K562 (cell line): ENCODE measurements around the gene DDHD1. TPM values are rescaled to one million over a fixed set of nuclear protein-coding genes. Genes with fewer than 3 reads are reported as not detected.

ENCODE experiments used
- ATAC-seq: fragments of 200-7000 bp; cut with Tn5 transposase; 3 replicates; pipeline ENCODE4 v1.9.1; 2020; ENCODE audit warnings: moderate library complexity
- BruUV-seq: library from RNA; stranded (reverse); fragments of 400-500 nt; replicated peaks from 2 replicates; lab custom pipeline; 2021; lab: Mats Ljungman, UMichigan
- CTCF ChIA-PET: fragments of 300-600 bp; formaldehyde crosslinking; extraction: SDS; loops from one replicate; lab custom pipeline; 2021; ENCODE audit warnings: low intra/inter-chr PET ratio; lab: Yijun Ruan, JAX
- POLR2A ChIA-PET: fragments of 300-600, 350-650 bp; sonication (Branson Sonifier 250); formaldehyde crosslinking; extraction: SDS; loops from one replicate; lab custom pipeline; 2021; ENCODE audit warnings: antibody characterized with exemption, inconsistent platforms; lab: Yijun Ruan, JAX
- DNase-seq, 4 experiments: peaks; one replicate each; pipeline versions ENCODE4 v3.0.0 to v3.0.0-alpha.2; 2011 to 2018; ENCODE audit warnings: low spot score in 3 of 4, mixed read lengths in 3 of 4; ENCODE audit errors: extremely low read depth in 1 of 4
- FAIRE-seq: peaks from 2 replicates; lab custom pipeline; 2011; peaks lifted over from hg19 to GRCh38; lab: Jason Lieb, UNC
- H2AFZ ChIP-seq: 2 replicates; pipeline ENCODE4 v1.6.0; 2011; ENCODE audit warnings: low read depth, low read length, control low read depth, inconsistent platforms
- H3K27ac ChIP-seq: fragments of 200-600 bp; 3 replicates; pipeline ENCODE4 v1.8.0; 2011; ENCODE audit warnings: low read depth, mild to moderate bottlenecking, control low read depth, inconsistent platforms, low read length, moderate library complexity, mixed read lengths; ENCODE audit errors: extremely low read depth
- H3K27me3 ChIP-seq, 2 experiments: fragments of 300-600 bp in 1 of 2; 2 replicates in 1 of 2; 3 replicates in 1 of 2; pipeline versions ENCODE4 v1.6.0 to v1.8.0; 2011; ENCODE audit warnings: inconsistent platforms in 2 of 2, low read length in 2 of 2, mild to moderate bottlenecking in 1 of 2, mixed read lengths in 1 of 2, moderate library complexity in 1 of 2; ENCODE audit not compliant: control insufficient read depth in 2 of 2, insufficient read depth in 2 of 2
- H3K36me3 ChIP-seq: fragments of 300-600 bp; 3 replicates; pipeline ENCODE4 v1.8.0; 2011; ENCODE audit warnings: mild to moderate bottlenecking, low read length, inconsistent platforms; ENCODE audit not compliant: control insufficient read depth, insufficient read depth
- H3K4me1 ChIP-seq, 2 experiments: fragments of 200-600 bp in 1 of 2; replicated peaks in 1 of 2; 2 replicates in 1 of 2; 3 replicates in 1 of 2; pipeline versions ENCODE4 v1.5.1 to v1.8.0; 2011; ENCODE audit warnings: inconsistent platforms in 2 of 2, low read length in 2 of 2, mild to moderate bottlenecking in 1 of 2, mixed read lengths in 1 of 2, moderate library complexity in 1 of 2; ENCODE audit not compliant: control insufficient read depth in 2 of 2, insufficient read depth in 2 of 2
- H3K4me2 ChIP-seq: 2 replicates; pipeline ENCODE4 v1.6.1; 2011; ENCODE audit warnings: low read length, control low read depth, inconsistent platforms, mixed read lengths; ENCODE audit not compliant: insufficient read depth
- H3K4me3 ChIP-seq: fragments of 200-600 bp; sonication (generic), shearing (Covaris generic); 2 replicates; pipeline ENCODE4 v1.5.1; 2016; ENCODE audit warnings: control low read depth, inconsistent platforms
- H3K79me2 ChIP-seq: fragments of 200-600 bp; 3 replicates; pipeline ENCODE4 v1.8.0; 2011; ENCODE audit warnings: low read length, inconsistent platforms; ENCODE audit not compliant: control insufficient read depth, insufficient read depth
- H3K9ac ChIP-seq, 2 experiments: 2 replicates each; pipeline versions ENCODE4 v1.6.0 to v1.6.1; 2011; ENCODE audit warnings: low read depth in 2 of 2, low read length in 2 of 2, control low read depth in 1 of 2, inconsistent platforms in 1 of 2, mild to moderate bottlenecking in 1 of 2, mixed read lengths in 1 of 2; ENCODE audit not compliant: insufficient read depth in 1 of 2
- H3K9me1 ChIP-seq: one replicate; pipeline ENCODE4 v1.6.0; 2011; ENCODE audit warnings: inconsistent platforms, mild to moderate bottlenecking, low read length, moderate library complexity; ENCODE audit not compliant: control insufficient read depth, insufficient read depth
- H3K9me3 ChIP-seq: replicated peaks from 2 replicates; pipeline ENCODE4 v1.5.1; 2011; ENCODE audit warnings: low read depth, low read length, inconsistent platforms; ENCODE audit not compliant: control insufficient read depth, insufficient read depth
- H4K20me1 ChIP-seq: replicated peaks from 2 replicates; pipeline ENCODE4 v1.6.1; 2011; ENCODE audit warnings: low read length, inconsistent platforms, mixed read lengths; ENCODE audit not compliant: control insufficient read depth, insufficient read depth
- CBFA2T3 ChIP-seq: fragments of 450-650 bp; IDR thresholded peaks from 2 replicates; pipeline ENCODE4 v1.6.1; 2017
- CEBPB ChIP-seq: fragments of 450-650 bp; IDR thresholded peaks from 2 replicates; pipeline ENCODE4 v1.6.1; 2016; ENCODE audit warnings: missing genetic modification characterization, missing compliant biosample characterization
- CEBPG ChIP-seq, 3 experiments: fragments of 200-800 bp in 1 of 3; sonication (Bioruptor generic) in 1 of 3; sonication (generic) in 1 of 3; formaldehyde crosslinking in 1 of 3; IDR thresholded peaks in 2 of 3; conservative IDR thresholded peaks in 1 of 3; 2 replicates each; pipeline versions ENCODE4 v1.6.1 to v1.8.0; 2016 to 2022; ENCODE audit warnings: missing compliant biosample characterization in 2 of 3, missing genetic modification characterization in 2 of 3, mild to moderate bottlenecking in 1 of 3, missing genetic modification reagents in 1 of 3
- DLX4 ChIP-seq: fragments of 250-450 bp; sonication (Bioruptor Pico); IDR thresholded peaks from 2 replicates; pipeline ENCODE4 v1.6.1; 2021; ENCODE audit warnings: mild to moderate bottlenecking
- ERF ChIP-seq: fragments of 450-650 bp; formaldehyde crosslinking; IDR thresholded peaks from 2 replicates; pipeline ENCODE4 v1.4.0; 2020; ENCODE audit warnings: mild to moderate bottlenecking, mixed read lengths
- FOXA1 ChIP-seq: fragments of 450-650 bp; IDR thresholded peaks from 2 replicates; pipeline ENCODE4 v1.6.1; 2016; ENCODE audit warnings: mild to moderate bottlenecking, borderline replicate concordance
- HCFC1 ChIP-seq: IDR thresholded peaks from 2 replicates; pipeline ENCODE4 v1.6.1; 2012; ENCODE audit warnings: low read depth, low read length, improper control_type of control experiment
- HNRNPLL ChIP-seq: fragments of 200-400 bp; formaldehyde crosslinking; IDR thresholded peaks from 2 replicates; pipeline ENCODE4 v1.6.1; 2017; ENCODE audit warnings: low read length, low read depth, mild to moderate bottlenecking; ENCODE audit not compliant: poor library complexity, severe bottlenecking
- MTA2 ChIP-seq: fragments of 450-650 bp; IDR thresholded peaks from 2 replicates; pipeline ENCODE4 v1.6.1; 2016; ENCODE audit warnings: low read depth
- NCOR1 ChIP-seq: fragments of 450-650 bp; IDR thresholded peaks from 2 replicates; pipeline ENCODE4 v1.6.1; 2016; ENCODE audit warnings: mild to moderate bottlenecking, moderate library complexity
- POLR3A ChIP-seq: IDR thresholded peaks from 2 replicates; pipeline ENCODE4 v1.6.1; 2011; ENCODE audit warnings: borderline replicate concordance, mild to moderate bottlenecking, moderate library complexity; ENCODE audit not compliant: insufficient read length, insufficient read depth; ENCODE audit errors: extremely low read depth
- SMC3 ChIP-seq: conservative IDR thresholded peaks from 2 replicates; pipeline ENCODE4 v1.6.1; 2011; ENCODE audit warnings: low read depth, low read length, improper control_type of control experiment; ENCODE audit not compliant: insufficient read depth
- SPI1 ChIP-seq: IDR thresholded peaks from 2 replicates; pipeline ENCODE4 v1.6.1; 2011; ENCODE audit warnings: low read depth, low read length, control low read depth, borderline replicate concordance
- TAF9B ChIP-seq: fragments of 450-650 bp; IDR thresholded peaks from 2 replicates; pipeline ENCODE4 v1.6.1; 2018; ENCODE audit warnings: mild to moderate bottlenecking; ENCODE audit not compliant: partially characterized antibody
- ZKSCAN1 ChIP-seq: fragments of 150-350 bp; IDR thresholded peaks from 2 replicates; pipeline ENCODE4 v1.6.1; 2016; ENCODE audit warnings: low read depth, low read length
- ZNF280B ChIP-seq: fragments of 250-450 bp; sonication (Bioruptor Pico); IDR thresholded peaks from 2 replicates; pipeline ENCODE4 v1.5.1; 2021; ENCODE audit warnings: mild to moderate bottlenecking
- WGBS: fragments of 100-300 bp; shearing (Covaris generic); methylation state at CpG from one replicate; pipeline ENCODE4 v1.1.6; 2016; ENCODE audit warnings: low coverage, mixed read lengths; ENCODE audit not compliant: insufficient coverage; ENCODE audit errors: missing lambda C conversion rate; 5-methylcytosine and 5-hydroxymethylcytosine counted together
- in situ Hi-C: fragments of 300-500 bp; cut with MboI; formaldehyde crosslinking; loops from 4 replicates; pipeline ENCODE4 v1.15.0; 2018; ENCODE audit warnings: inconsistent platforms, mixed read lengths
- intact Hi-C: fragments of 100-400 bp; cut with micrococcal nuclease; formaldehyde crosslinking; loops from 2 replicates; pipeline ENCODE4 v1.14.2; 2022
- polyA plus RNA-seq, 8 experiments: library from polyadenylated mRNA; depleted of rRNA in 4 of 8; stranded (reverse) in 5 of 8; unstranded in 3 of 8; fragments of >200 nt; fragmentation: Nextera tagmentation in 2 of 8; fragmentation: Illumina TruSeq in 1 of 8; extraction: Ambion mirVana in 2 of 8; extraction: Trizol in 1 of 8; gene quantifications; 2 replicates each; pipeline versions ENCODE4 v1.2.1 to v1.2.3, GENCODE V29; 2011 to 2014; ENCODE audit warnings: inconsistent platforms in 1 of 8, missing spikeins in 1 of 8
- total RNA-seq, 7 experiments: library from RNA; depleted of rRNA in 6 of 7; stranded (reverse); fragments of >200 nt in 6 of 7; fragmentation: Illumina TruSeq in 2 of 7; extraction: Trizol in 2 of 7; gene quantifications; 2 replicates each; pipeline versions ENCODE4 v1.2.1 to v1.2.3, GENCODE V29; 2011 to 2021; ENCODE audit warnings: low replicate concordance in 1 of 7

The DDHD1 gene
- total and polyA plus RNA-seq, 9 of the 15 experiments (the other 6 are each of a cell fraction or from before 2014, with no cell fraction given), result 1.2 to 12.3 (median 5.0) TPM

DNA sequence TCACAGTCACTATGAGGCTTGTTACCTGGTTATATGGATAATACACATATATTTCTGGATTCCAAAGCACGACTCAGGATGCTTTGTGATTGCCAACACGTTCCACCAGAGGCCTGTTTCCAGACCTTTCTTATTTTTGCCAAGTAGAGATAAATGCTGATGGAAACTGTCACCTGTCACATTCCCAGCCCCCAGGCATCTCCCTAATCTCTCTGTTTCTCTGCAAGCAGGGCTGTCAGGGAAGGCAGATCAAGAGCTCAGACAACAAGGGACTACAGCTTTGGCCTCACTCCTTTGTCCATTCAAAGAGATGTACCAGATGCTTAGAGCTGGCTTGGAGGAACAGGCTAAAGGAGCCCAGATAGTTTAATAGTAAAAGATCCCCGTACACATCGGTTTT is 21.8 kb upstream of the DDHD1 start:
- H3K27me3 ChIP-seq, result no peaks in the 10 kb centered on the region; a peak in 1 of 5 replicates
- intact Hi-C loops (no loop called here), in situ Hi-C loops (no loop called here)
- WGBS, result 0% methylated on average over 4 of the region's 4 CpGs
- BruUV-seq, result no TSS peak
- H3K4me2 ChIP-seq, result no peak overlapping the region
- ChIA-PET CTCF (no interaction called here), POLR2A (no interaction called here)
- no peaks in the 10 kb centered on the region for H3K9me1 ChIP-seq
- no peaks in the 10 kb centered on the region for H3K79me2 ChIP-seq
- no peak for FAIRE-seq
- no peaks in the 10 kb centered on the region for H3K4me1 ChIP-seq
- no peaks in the 10 kb centered on the region for H4K20me1 ChIP-seq
- ATAC-seq, result no peak
- TF ChIP-seq SMC3 (no peak), HNRNPLL (no peak), SPI1 (no peak), NCOR1 (no peak), ERF (no peak), CEBPG (CRISPR knock-in tag; IDR thresholded peaks at IDR 0.05) (no peak), CEBPG (tag; conservative IDR thresholded peaks at IDR 0.05 in 1 of 2, IDR thresholded peaks at IDR 0.05 in 1 of 2) (no peak), FOXA1 (no peak), ZNF280B (CRISPR knock-in tag) (no peak), TAF9B (no peak), CEBPB (no peak), ZKSCAN1 (no peak), DLX4 (no peak), POLR3A (no peak), HCFC1 (no peak), MTA2 (no peak), CBFA2T3 (no peak)
- TF ChIP-seq, all 486 proteins: peak for 0
- DNase-seq, result no peak
- H3K4me3 ChIP-seq, result no peak overlapping the region
- H3K9ac ChIP-seq, result no peak overlapping the region
- no peak overlapping the region for H3K27ac ChIP-seq
- no peaks in the 10 kb centered on the region for H3K36me3 ChIP-seq
- H3K9me3 ChIP-seq, result no peaks in the 10 kb centered on the region
- no peak overlapping the region for H2AFZ ChIP-seq
